GM06990 (cell line): Measurements from ENCODE around the gene JAM3.

Experiments used
- DNase-seq: peaks from one replicate; pipeline ENCODE4 v3.0.0-alpha.2; 2011; ENCODE audit not compliant: insufficient read length; ENCODE audit errors: extremely low read depth
- H3K27me3 ChIP-seq: replicated peaks from 2 replicates; pipeline ENCODE4 v1.6.0; 2011; ENCODE audit warnings: low read length; ENCODE audit not compliant: control insufficient read depth, insufficient read depth
- H3K36me3 ChIP-seq: 2 replicates; pipeline ENCODE4 v1.5.1; 2011; ENCODE audit warnings: low read length; ENCODE audit not compliant: control insufficient read depth, insufficient read depth
- H3K4me3 ChIP-seq: replicated peaks from 2 replicates; pipeline ENCODE4 v1.5.1; 2011; ENCODE audit warnings: low read depth, mild to moderate bottlenecking, control low read depth, low read length
- TF ChIP-seq, protein P1 (sequence below): IDR thresholded peaks from 2 replicates; pipeline ENCODE4 v1.5.1; 2011; ENCODE audit warnings: low read length, control low read depth, mild to moderate bottlenecking, inconsistent platforms; ENCODE audit not compliant: insufficient read depth, poor library complexity, severe bottlenecking

JAM3 gene

GRCh38 chr11:134164490-134165370 lies 95.9 kb downstream of the JAM3 start:
- H3K27me3 ChIP-seq = no peaks in the 10 kb centered on the region
- no peak overlapping the region for H3K4me3 ChIP-seq
- H3K36me3 ChIP-seq = peaks cover 34% of the 10 kb centered on the region
- DNase-seq = no peak
- TF ChIP-seq, protein P1, sequence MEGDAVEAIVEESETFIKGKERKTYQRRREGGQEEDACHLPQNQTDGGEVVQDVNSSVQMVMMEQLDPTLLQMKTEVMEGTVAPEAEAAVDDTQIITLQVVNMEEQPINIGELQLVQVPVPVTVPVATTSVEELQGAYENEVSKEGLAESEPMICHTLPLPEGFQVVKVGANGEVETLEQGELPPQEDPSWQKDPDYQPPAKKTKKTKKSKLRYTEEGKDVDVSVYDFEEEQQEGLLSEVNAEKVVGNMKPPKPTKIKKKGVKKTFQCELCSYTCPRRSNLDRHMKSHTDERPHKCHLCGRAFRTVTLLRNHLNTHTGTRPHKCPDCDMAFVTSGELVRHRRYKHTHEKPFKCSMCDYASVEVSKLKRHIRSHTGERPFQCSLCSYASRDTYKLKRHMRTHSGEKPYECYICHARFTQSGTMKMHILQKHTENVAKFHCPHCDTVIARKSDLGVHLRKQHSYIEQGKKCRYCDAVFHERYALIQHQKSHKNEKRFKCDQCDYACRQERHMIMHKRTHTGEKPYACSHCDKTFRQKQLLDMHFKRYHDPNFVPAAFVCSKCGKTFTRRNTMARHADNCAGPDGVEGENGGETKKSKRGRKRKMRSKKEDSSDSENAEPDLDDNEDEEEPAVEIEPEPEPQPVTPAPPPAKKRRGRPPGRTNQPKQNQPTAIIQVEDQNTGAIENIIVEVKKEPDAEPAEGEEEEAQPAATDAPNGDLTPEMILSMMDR = no peak

- Histone ChIP-seq H3K36me3 (peaks cover 30% of the 10 kb centered on the region), H3K4me3 (no peak overlapping the region), H3K27me3 (no peaks in the 10 kb centered on the region)
- DNase-seq = no peak
- TF ChIP-seq, protein P1 = no peak
These were observed 101.5 kb downstream of the JAM3 start for GRCh38 chr11:134170177-134170918.

- TF ChIP-seq, protein P1 = no peak
- peaks cover 27% of the 10 kb centered on the region for H3K36me3 ChIP-seq
These were observed 102.0 kb downstream of the JAM3 start for GRCh38 chr11:134170919-134171281.

GRCh38 chr11:134171951-134172350 lies 103.1 kb downstream of the JAM3 start:
- Histone ChIP-seq H3K36me3 (peaks cover 31% of the 10 kb centered on the region), H3K4me3 (no peak overlapping the region), H3K27me3 (no peaks in the 10 kb centered on the region)
- TF ChIP-seq, protein P1 = no peak
- DNase-seq = no peak

More at GRCh38 chr11:134170919-134171281, 102.0 kb downstream of the JAM3 start:
- Histone ChIP-seq H3K27me3 (no peaks in the 10 kb centered on the region), H3K4me3 (no peak overlapping the region)
- no peak for DNase-seq

- DNase-seq = no peak
- Histone ChIP-seq H3K36me3 (peaks cover 26% of the 10 kb centered on the region), H3K4me3 (no peak overlapping the region)
These were observed 104.4 kb downstream of the JAM3 start for GRCh38 chr11:134173296-134173695.

More at GRCh38 chr11:134173296-134173695, 104.4 kb downstream of the JAM3 start:
- no peaks in the 10 kb centered on the region for H3K27me3 ChIP-seq
- TF ChIP-seq, protein P1 = no peak
